H1 (cell line): ENCODE data around the gene RGS11. TPM values are rescaled to one million over a fixed set of nuclear protein-coding genes. Genes with fewer than 3 reads are reported as not detected.
"Not testable (repeated sequence)": the region's sequence is repeated elsewhere in the genome, so short reads cannot be mapped to it uniquely, and the experiment has no call there.

Source experiments
- CTCF ChIA-PET: fragments of 300-600 bp; sonication (Branson Sonifier 250); formaldehyde crosslinking; loops from one replicate; lab custom pipeline; 2021; ENCODE audit not compliant: partially characterized antibody; lab: Charles Lee
- POLR2A ChIA-PET: fragments of 300-600 bp; sonication (Branson Sonifier 250); formaldehyde crosslinking; loops from one replicate; lab custom pipeline; 2021; ENCODE audit warnings: inconsistent platforms; ENCODE audit not compliant: partially characterized antibody; lab: Charles Lee
- DNase-seq, 2 experiments: peaks; one replicate each; pipeline versions ENCODE4 v3.0.0 to v3.0.0-alpha.2; 2010 to 2022; ENCODE audit warnings: low spot score in 2 of 2, low read depth in 1 of 2, mixed read lengths in 1 of 2
- FAIRE-seq: peaks from 2 replicates; lab custom pipeline; 2011; peaks lifted over from hg19 to GRCh38; lab: Jason Lieb, UNC
- H2AFZ ChIP-seq: 2 replicates; pipeline ENCODE4 v1.8.1; 2012; ENCODE audit warnings: low read length, inconsistent platforms
- H2AK5ac ChIP-seq: 2 replicates; pipeline ENCODE4 v1.6.1; 2013; ENCODE audit warnings: low read depth, low read length
- H2BK120ac ChIP-seq: replicated peaks from 2 replicates; pipeline ENCODE3; 2013; ENCODE audit warnings: low read depth, low read length, inconsistent platforms
- H2BK12ac ChIP-seq: 2 replicates; pipeline ENCODE4 v1.6.1; 2013; ENCODE audit warnings: low read depth, low read length
- H2BK15ac ChIP-seq: 2 replicates; pipeline ENCODE4 v1.6.1; 2013; ENCODE audit warnings: low read length
- H2BK20ac ChIP-seq: 2 replicates; pipeline ENCODE4 v1.6.1; 2013; ENCODE audit warnings: low read length
- H2BK5ac ChIP-seq: 2 replicates; pipeline ENCODE4 v1.6.1; 2013; ENCODE audit warnings: low read depth, low read length
- H3K14ac ChIP-seq: 2 replicates; pipeline ENCODE4 v1.6.1; 2013; ENCODE audit warnings: inconsistent platforms; ENCODE audit not compliant: insufficient read length
- H3K18ac ChIP-seq: 2 replicates; pipeline ENCODE4 v1.6.1; 2013; ENCODE audit warnings: low read length; ENCODE audit errors: extremely low read depth
- H3K23ac ChIP-seq: 2 replicates; pipeline ENCODE4 v1.6.1; 2013; ENCODE audit warnings: inconsistent platforms; ENCODE audit not compliant: insufficient read length
- H3K23me2 ChIP-seq: 2 replicates; pipeline ENCODE4 v1.6.1; 2013; ENCODE audit warnings: low read depth, low read length
- H3K27ac ChIP-seq: 2 replicates; pipeline ENCODE4 v1.6.1; 2011; ENCODE audit warnings: low read depth, low read length, inconsistent platforms
- H3K27me3 ChIP-seq, 4 experiments: replicated peaks in 1 of 4; 1 replicate in 1 of 4; 2 replicates in 3 of 4; pipeline versions ENCODE4 v1.6.1 to v1.8.1; 2011 to 2013; ENCODE audit warnings: low read length in 3 of 4, mild to moderate bottlenecking in 3 of 4, inconsistent platforms in 2 of 4, mixed read lengths in 2 of 4, moderate library complexity in 1 of 4; ENCODE audit not compliant: control insufficient read depth in 3 of 4, insufficient read depth in 3 of 4; ENCODE audit errors: extremely low read depth in 1 of 4
- H3K36me3 ChIP-seq, 4 experiments: 2 replicates each; pipeline versions ENCODE4 v1.6.1 to v1.8.1; 2011 to 2013; ENCODE audit warnings: mild to moderate bottlenecking in 4 of 4, low read length in 3 of 4, moderate library complexity in 2 of 4, control low read depth in 1 of 4, inconsistent platforms in 1 of 4; ENCODE audit not compliant: insufficient read depth in 4 of 4, control insufficient read depth in 2 of 4
- H3K4ac ChIP-seq: replicated peaks from 2 replicates; pipeline ENCODE3; 2013; ENCODE audit warnings: low read length, low read depth, mixed read lengths, inconsistent platforms; ENCODE audit not compliant: insufficient read length
- H3K4me1 ChIP-seq, 4 experiments: replicated peaks in 1 of 4; 1 replicate in 1 of 4; 2 replicates in 3 of 4; pipeline versions ENCODE4 v1.6.1 to v1.8.1; 2011 to 2013; ENCODE audit warnings: low read length in 3 of 4, inconsistent platforms in 2 of 4, mixed read lengths in 1 of 4; ENCODE audit not compliant: insufficient read depth in 4 of 4, control insufficient read depth in 3 of 4
- H3K4me2 ChIP-seq, 2 experiments: 2 replicates each; pipeline versions ENCODE4 v1.6.1 to v1.8.1; 2011 to 2013; ENCODE audit warnings: low read depth in 2 of 2, low read length in 2 of 2, control low read depth in 1 of 2, inconsistent platforms in 1 of 2, mild to moderate bottlenecking in 1 of 2; ENCODE audit not compliant: insufficient read depth in 1 of 2
- H3K4me3 ChIP-seq, 4 experiments: fragments of 200-600, 300-600 bp in 1 of 4; sonication (generic), shearing (Covaris generic), sonication (Bioruptor Twin) in 1 of 4; 2 replicates each; pipeline versions ENCODE4 v1.5.1 to v1.8.1; 2011 to 2016; ENCODE audit warnings: low read length in 4 of 4, low read depth in 3 of 4, control low read depth in 2 of 4, inconsistent platforms in 2 of 4, mild to moderate bottlenecking in 2 of 4, mixed read lengths in 1 of 4, moderate library complexity in 1 of 4; ENCODE audit not compliant: insufficient read depth in 2 of 4; ENCODE audit errors: extremely low read depth in 1 of 4
- H3K56ac ChIP-seq: replicated peaks from 2 replicates; pipeline ENCODE3; 2013; ENCODE audit warnings: low read depth, mild to moderate bottlenecking, mixed read lengths, low read length, inconsistent platforms; ENCODE audit not compliant: insufficient read length
- H3K79me1 ChIP-seq: 2 replicates; pipeline ENCODE4 v1.6.1; 2013; ENCODE audit warnings: low read depth, low read length, control low read depth
- H3K79me2 ChIP-seq, 2 experiments: 2 replicates each; pipeline versions ENCODE4 v1.6.1 to v1.8.1; 2012 to 2013; ENCODE audit warnings: low read length in 2 of 2, mild to moderate bottlenecking in 2 of 2, inconsistent platforms in 1 of 2; ENCODE audit not compliant: insufficient read depth in 2 of 2, control insufficient read depth in 1 of 2
- H3K9ac ChIP-seq, 4 experiments: replicated peaks in 1 of 4; 1 replicate in 1 of 4; 2 replicates in 3 of 4; pipeline versions ENCODE4 v1.6.1 to v1.8.1; 2011 to 2013; ENCODE audit warnings: low read depth in 3 of 4, low read length in 3 of 4, control low read depth in 2 of 4, mild to moderate bottlenecking in 2 of 4, moderate library complexity in 2 of 4, inconsistent platforms in 1 of 4; ENCODE audit errors: extremely low read depth in 1 of 4
- H3K9me3 ChIP-seq, 2 experiments: 2 replicates each; pipeline versions ENCODE4 v1.6.1 to v1.8.1; 2012 to 2013; ENCODE audit warnings: mild to moderate bottlenecking in 2 of 2, moderate library complexity in 2 of 2, control low read depth in 1 of 2, inconsistent platforms in 1 of 2, low read depth in 1 of 2, low read length in 1 of 2, mixed read lengths in 1 of 2; ENCODE audit not compliant: insufficient read depth in 2 of 2
- H4K20me1 ChIP-seq, 2 experiments: replicated peaks in 1 of 2; 2 replicates each; pipeline versions ENCODE3 to v1.8.1; 2011 to 2013; ENCODE audit warnings: inconsistent platforms in 2 of 2, low read length in 2 of 2, mild to moderate bottlenecking in 1 of 2; ENCODE audit not compliant: insufficient read depth in 2 of 2, control insufficient read depth in 1 of 2
- H4K5ac ChIP-seq: 2 replicates; pipeline ENCODE4 v1.6.1; 2013; ENCODE audit warnings: low read length, low read depth, mixed read lengths, inconsistent platforms; ENCODE audit not compliant: insufficient read length
- H4K8ac ChIP-seq: 2 replicates; pipeline ENCODE4 v1.8.0; 2013; ENCODE audit warnings: mild to moderate bottlenecking, moderate library complexity, low read length, inconsistent platforms; ENCODE audit not compliant: insufficient read depth; ENCODE audit errors: extremely low read depth
- H4K91ac ChIP-seq: replicated peaks from 2 replicates; pipeline ENCODE3; 2013; ENCODE audit warnings: low read length, mixed read lengths, inconsistent platforms; ENCODE audit not compliant: insufficient read length
- WGBS, 2 experiments: shearing (Covaris generic) in 1 of 2; methylation state at CpG; one replicate each; pipeline versions ENCODE4 v1.1.6 to v1.1.7; 2013 to 2015; ENCODE audit warnings: low lambda C conversion rate in 2 of 2, mixed read lengths in 2 of 2, inconsistent platforms in 1 of 2, low coverage in 1 of 2, missing lambda C conversion rate in 1 of 2; ENCODE audit not compliant: insufficient replicate concordance in 2 of 2, insufficient coverage in 1 of 2, insufficient read length in 1 of 2; ENCODE audit errors: extremely low coverage in 1 of 2, missing lambda C conversion rate in 1 of 2; 5-methylcytosine and 5-hydroxymethylcytosine counted together
- polyA plus RNA-seq, 7 experiments: library from polyadenylated mRNA; depleted of rRNA in 3 of 7; stranded (reverse) in 5 of 7; unstranded in 2 of 7; fragments of >200 nt in 5 of 7; fragments of 200-250 nt in 2 of 7; gene quantifications; 1 replicate in 5 of 7; 2 replicates in 1 of 7; 4 replicates in 1 of 7; pipeline versions ENCODE4 v1.2.1 to v1.2.3, GENCODE V29; 2011 to 2013; ENCODE audit warnings: missing spikeins in 2 of 7, mixed read lengths in 2 of 7
- total RNA-seq: library from RNA; stranded (reverse); fragmentation: NEBNext Ultra II Directional; extraction: Animal tissue kit (Norgen Biotek cat#: 25700); gene quantifications from 2 replicates; pipeline ENCODE4 v1.2.1, GENCODE V29; 2021

Gene RGS11
- total and polyA plus RNA-seq, 2 of the 8 experiments (the other 6 are each of a cell fraction or from before 2014, with no cell fraction given), result 0.84 to 1.2 TPM

DNA sequence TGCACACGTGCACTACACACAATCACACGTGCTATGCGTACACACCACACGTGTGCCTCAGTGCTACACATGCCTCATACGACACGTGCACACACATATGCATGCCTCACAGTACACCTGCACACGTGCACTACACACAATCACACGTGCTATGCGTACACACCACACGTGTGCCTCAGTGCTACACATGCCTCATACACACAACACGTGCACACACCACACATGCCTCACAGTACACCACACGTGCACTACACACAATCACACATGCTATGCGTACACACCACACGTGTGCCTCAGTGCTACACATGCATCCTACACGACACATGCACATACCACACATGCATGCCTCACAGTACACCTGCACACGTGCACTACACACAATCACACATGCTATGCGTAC lies 8.2 kb downstream of the RGS11 start:
- H3K9ac ChIP-seq, H3K23me2 ChIP-seq, H3K14ac ChIP-seq, H3K4me2 ChIP-seq, H4K8ac ChIP-seq, H4K91ac ChIP-seq, H3K4me3 ChIP-seq, H3K27ac ChIP-seq, H2BK120ac ChIP-seq, H3K27me3 ChIP-seq, H3K79me1 ChIP-seq, H3K4me1 ChIP-seq, H2BK15ac ChIP-seq, H4K20me1 ChIP-seq, DNase-seq, H4K5ac ChIP-seq, H3K18ac ChIP-seq, CTCF ChIA-PET, H3K79me2 ChIP-seq, H3K36me3 ChIP-seq, H2BK20ac ChIP-seq, H3K56ac ChIP-seq, H2AFZ ChIP-seq, H3K4ac ChIP-seq, H3K9me3 ChIP-seq, FAIRE-seq, H3K23ac ChIP-seq: not testable (repeated sequence)
- Histone ChIP-seq H2AK5ac (peak overlapping the region; percentile 79; the same call in 1 of the 2 replicates), H2BK5ac (peak overlapping the region; percentile 3; the same call in 1 of the 2 replicates), H2BK12ac (0 out of 2 replicates have a peak overlapping the region, but pooled peaks have one; percentile 50)
- POLR2A ChIA-PET, result interaction anchor here (1.0 to 2.4 kb wide), 2 partner anchors 16 to 40 kb away, joined by 3 to 13 read pairs; partner anchors contain the start of gene PDIA2
- WGBS, 2 experiments, result 89% methylated on average over 17 of the region's 17 CpGs; no CpG with 5 or more reads in 1 of the 2 experiments
